ENCODE measurements around the gene C6orf132.

- TF ChIP-seq CTCF (conservative IDR thresholded peaks at IDR 0.05; ENCODE audit: low read length) (no peak), EZH2phosphoT487 (IDR thresholded peaks at IDR 0.05; ENCODE audit: borderline replicate concordance) (no peak)
Measured at GRCh38 chr6:42156638-42157037, 14.2 kb upstream of the C6orf132 start.

All from Loucy (cell line).